ENCODE results near the gene VTI1A. TPM values are rescaled to one million over a fixed set of nuclear protein-coding genes. Genes with fewer than 3 reads are reported as not detected.

The VTI1A gene
- total RNA-seq, 1 experiment from 2014 or later: 22.0 TPM

- H3K27me3 Mint-ChIP-seq (ENCODE audit: low read depth): no peaks in the 10 kb centered on the region; the same call in 1 of the 2 replicates
- H3K9me3 ChIP-seq (ENCODE audit: control insufficient read depth, low read depth, low read length): no peaks in the 10 kb centered on the region
- no peaks in the 10 kb centered on the region for H3K9me3 Mint-ChIP-seq
- peaks cover 2 to 12% (median 6%) of the 10 kb centered on the region in 3 experiments for H3K36me3 Mint-ChIP-seq (ENCODE audit: insufficient read depth in 1 of 3, low read depth in 3 of 3)
- H2BK15ac ChIP-seq (ENCODE audit: low read depth, low read length): no peak overlapping the region
- H3K27me3 ChIP-seq (ENCODE audit: insufficient read depth, low read length): no peaks in the 10 kb centered on the region
- H2BK5ac ChIP-seq (ENCODE audit: insufficient read length, low read length): no peak overlapping the region
- no peaks in the 10 kb centered on the region for H3K4me1 Mint-ChIP-seq
- WGBS (ENCODE audit: extremely low coverage, insufficient read length, low lambda C conversion rate): no CpG with 5 or more reads among the region's 2 CpGs
- H3K14ac ChIP-seq (ENCODE audit: insufficient read depth, low read length): no peak overlapping the region
- no peak overlapping the region for H2AFZ ChIP-seq (ENCODE audit: low read length)
- no peak overlapping the region for H3K18ac ChIP-seq (ENCODE audit: insufficient read length, low read depth, low read length)
- no peak overlapping the region for H4K5ac ChIP-seq (ENCODE audit: insufficient read length, low read depth, low read length)
- no peak overlapping the region for H2BK12ac ChIP-seq (ENCODE audit: insufficient read length, low read depth, low read length)
- no peaks in the 10 kb centered on the region for H3K23me2 ChIP-seq (ENCODE audit: insufficient read length, low read depth, low read length, poor library complexity, severe bottlenecking)
- no peak overlapping the region for H3K27ac Mint-ChIP-seq
- no peak overlapping the region for H2AK5ac ChIP-seq (ENCODE audit: insufficient read length, low read length)
- H3K79me2 ChIP-seq (ENCODE audit: insufficient read depth, low read length): no peaks in the 10 kb centered on the region
- no peak overlapping the region for H3T11ph ChIP-seq (ENCODE audit: low read length)
- H2BK120ac ChIP-seq (ENCODE audit: low read depth, low read length, poor library complexity, severe bottlenecking): no peak overlapping the region
- H3K27ac ChIP-seq (ENCODE audit: insufficient read length, low read depth, low read length): no peak overlapping the region
- no peak for TF ChIP-seq CTCF (conservative IDR thresholded peaks at IDR 0.05)
- H3K4me1 ChIP-seq (ENCODE audit: insufficient read depth, low read length): no peaks in the 10 kb centered on the region
- H3K4me2 ChIP-seq (ENCODE audit: insufficient read depth, insufficient read length, low read length): no peak overlapping the region
- DNase-seq: no peak
- no peak overlapping the region for H3K56ac ChIP-seq (ENCODE audit: insufficient read length, low read depth, low read length)
- no peak overlapping the region for H3K4ac ChIP-seq (ENCODE audit: low read depth, low read length)
- H4K20me1 ChIP-seq (ENCODE audit: control insufficient read depth, insufficient read depth, insufficient read length): no peaks in the 10 kb centered on the region
- no peak overlapping the region for H3K4me3 Mint-ChIP-seq
- no peak overlapping the region for H4K91ac ChIP-seq (ENCODE audit: insufficient read length, low read depth, low read length)
- H3K23ac ChIP-seq (ENCODE audit: insufficient read length, low read depth, low read length): no peak overlapping the region
- no peak overlapping the region for H2BK20ac ChIP-seq (ENCODE audit: low read depth, low read length, poor library complexity, severe bottlenecking)
- no peak overlapping the region for H4K8ac ChIP-seq (replicated peaks; ENCODE audit: insufficient read length, low read depth, low read length)
- no peak overlapping the region for H3K9ac ChIP-seq (ENCODE audit: extremely low read depth, insufficient read length, low read length)
- no peaks in the 10 kb centered on the region for H3K79me1 ChIP-seq (ENCODE audit: insufficient read depth, low read depth, low read length, poor library complexity, severe bottlenecking)
Measured at GRCh38 chr10:112426111-112426510, 20.9 kb upstream of the VTI1A start.

Measured in H9 (cell line).